GM18505 (cell line): Measurements from ENCODE around the gene ZNF778.

Source experiments
- ATAC-seq: cut with Tn5 transposase; IDR thresholded peaks from one replicate; pipeline ENCODE4 v1.9.1; 2021; ENCODE audit not compliant: unreplicated experiment
- POLR2A ChIP-seq: IDR thresholded peaks from 4 replicates; pipeline ENCODE4 v1.6.1; 2011; ENCODE audit warnings: borderline replicate concordance; ENCODE audit not compliant: insufficient read depth, insufficient read length; ENCODE audit errors: extremely low read depth

The ZNF778 gene

DNA sequence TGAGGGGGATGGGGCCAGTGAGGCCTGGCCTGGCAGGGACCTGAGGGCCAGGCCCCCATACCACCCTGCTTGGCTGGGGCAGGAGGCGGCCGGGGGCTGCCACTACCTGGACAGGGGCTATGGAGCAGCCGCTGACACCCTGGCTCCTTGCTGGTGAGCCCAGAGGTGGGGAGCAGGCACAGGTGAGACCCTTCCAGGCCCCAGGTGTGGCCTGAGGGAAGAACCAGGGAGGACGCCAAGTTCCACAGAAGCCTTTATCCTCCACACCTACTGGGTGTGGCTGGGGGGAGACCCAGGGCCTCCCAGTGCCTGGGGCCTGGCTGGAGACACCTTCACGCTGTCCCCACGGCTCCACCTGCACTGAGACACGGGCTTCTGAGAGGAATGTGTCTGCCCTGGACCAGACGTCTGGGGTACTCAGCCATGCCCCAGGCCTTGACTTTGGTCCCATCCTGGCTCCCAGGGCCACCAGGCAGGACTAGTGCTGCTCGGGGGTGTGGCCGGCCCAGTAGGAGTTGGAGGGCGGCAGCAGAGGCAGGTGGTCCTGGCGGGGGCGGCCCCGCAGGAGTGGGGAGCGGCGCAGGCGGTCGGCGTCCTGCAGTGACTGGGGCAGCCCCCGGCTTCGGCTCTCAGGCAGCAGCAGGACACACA lies 21.9 kb upstream of the ZNF778 start:
- TF ChIP-seq POLR2A: no peak
- no peak for ATAC-seq

DNA sequence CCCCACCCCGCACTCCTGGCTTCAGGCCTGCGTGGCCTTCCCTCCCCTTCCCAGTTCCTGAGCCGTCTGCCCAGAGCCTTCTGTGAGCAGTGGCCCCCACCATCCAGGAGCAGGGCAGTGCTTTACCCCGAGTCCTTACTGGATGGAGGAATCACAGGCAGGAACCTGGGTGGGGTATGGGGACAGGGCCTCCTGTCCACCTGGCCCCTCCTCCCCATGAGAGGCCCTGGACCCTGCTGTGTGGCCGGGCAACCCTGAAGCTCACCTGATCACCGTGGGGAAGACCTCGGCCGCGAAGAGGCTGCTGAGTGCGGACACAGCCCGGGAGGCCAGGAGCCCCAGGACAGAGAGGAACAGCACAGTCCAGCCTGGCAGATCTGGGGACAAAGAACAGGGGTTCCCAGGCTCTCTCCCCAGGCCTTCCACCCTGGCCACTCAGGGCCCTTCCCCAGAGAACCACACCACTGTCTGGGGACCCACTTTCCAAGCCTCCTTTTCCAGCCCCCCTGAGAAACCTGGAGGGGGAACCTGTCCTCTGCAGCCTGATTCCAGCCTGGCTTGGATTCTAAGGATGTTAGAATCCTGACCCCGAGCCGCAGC lies 20.4 kb upstream of the ZNF778 start:
- TF ChIP-seq POLR2A: no peak
- ATAC-seq: no peak

DNA sequence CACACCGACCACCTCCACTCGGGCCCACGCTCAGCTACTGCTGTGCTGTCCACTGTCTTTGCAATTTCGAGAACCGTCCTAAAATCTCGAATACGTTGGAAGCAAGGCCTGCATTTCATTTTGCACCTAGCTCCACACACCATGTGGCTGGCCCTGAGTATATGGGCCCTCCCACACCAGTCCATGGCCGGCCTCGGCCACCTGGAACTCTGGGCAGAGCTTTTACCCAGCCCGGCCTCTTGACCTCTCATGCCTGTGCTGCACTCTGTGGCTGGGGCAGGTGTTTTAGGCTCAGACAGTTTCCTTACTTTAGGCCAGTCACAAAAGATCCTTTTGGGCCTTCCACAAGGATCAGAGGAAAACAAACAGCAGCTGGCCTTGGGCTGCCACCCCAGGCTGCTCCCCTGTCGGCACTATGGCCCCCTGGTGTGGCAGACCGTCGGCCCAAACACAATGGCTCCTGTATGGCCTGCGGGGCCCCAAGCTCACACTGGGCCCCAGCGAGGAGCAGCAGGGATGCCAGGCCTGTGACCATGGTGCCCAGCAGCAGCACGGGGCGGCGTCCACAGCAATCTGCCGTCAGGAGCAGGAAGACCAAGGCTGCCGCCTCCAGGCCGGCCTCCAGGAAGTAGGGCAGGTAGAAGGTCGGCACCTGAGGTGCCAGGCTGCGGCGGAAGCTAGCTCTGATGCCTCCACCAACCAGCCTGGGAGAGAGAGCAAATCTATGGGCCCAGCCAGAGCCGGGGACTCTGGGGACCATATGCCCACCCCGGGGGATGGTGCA lies 19.7 kb upstream of the ZNF778 start:
- no peak for TF ChIP-seq POLR2A
- no peak for ATAC-seq

DNA sequence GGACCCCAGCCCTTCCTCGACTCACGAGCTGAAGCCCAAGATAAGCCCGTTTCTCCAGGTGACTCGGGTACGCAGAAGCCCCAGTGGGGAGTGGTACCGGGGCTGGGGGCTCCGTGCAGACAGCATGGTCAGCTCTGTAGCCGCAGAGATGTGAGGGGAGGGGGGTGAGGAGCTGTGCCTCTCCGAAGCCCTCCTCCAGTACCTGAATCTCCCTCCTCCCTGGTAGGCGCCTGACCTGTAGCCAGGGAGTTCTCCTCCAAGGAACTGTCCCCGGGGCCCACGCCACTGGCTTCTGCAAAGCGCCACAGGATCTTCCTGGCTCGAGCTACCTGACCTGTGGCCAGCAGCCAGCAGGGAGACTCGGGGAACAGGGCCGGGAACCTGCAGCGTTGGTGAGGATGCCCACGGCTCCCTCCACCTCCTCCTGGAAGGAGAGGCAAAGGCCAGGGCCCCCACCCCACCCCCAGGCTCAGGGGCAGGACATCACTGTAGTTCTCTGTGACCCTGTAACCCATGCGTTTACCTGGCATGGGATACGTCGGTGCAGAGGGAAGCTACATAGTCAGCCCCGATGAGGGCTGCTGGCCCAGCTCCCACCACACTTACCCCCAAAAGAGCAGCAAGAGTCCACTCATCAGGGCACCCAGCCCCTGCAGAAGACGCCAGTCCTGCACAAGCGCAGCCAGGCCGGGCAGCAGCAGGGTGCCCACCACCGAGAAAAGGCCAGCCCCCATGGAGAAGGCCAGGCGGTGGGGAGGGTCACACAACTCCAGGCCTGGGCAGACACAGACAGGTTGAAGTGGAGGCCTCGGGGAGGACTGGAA lies 18.9 kb upstream of the ZNF778 start:
- no peak for ATAC-seq
- no peak for TF ChIP-seq POLR2A

- no peak for ATAC-seq
- TF ChIP-seq POLR2A: no peak
Measured at GRCh38 chr16:89199241-89200123, 18.0 kb upstream of the ZNF778 start.

GRCh38 chr16:89200124-89200849 lies 17.2 kb upstream of the ZNF778 start, which contains the start of gene SLC22A31:
TSS of gene SLC22A31 (minus strand) at chr16:89200537. CDS start at chr16:89200501, 36 bp downstream.
- ATAC-seq: no peak
- no peak for TF ChIP-seq POLR2A

- no peak for ATAC-seq
- no peak for TF ChIP-seq POLR2A
Measured at GRCh38 chr16:89200850-89201411, 16.6 kb upstream of the ZNF778 start.

- no peak for ATAC-seq
- TF ChIP-seq POLR2A: no peak
Measured at GRCh38 chr16:89201439-89202377, 15.8 kb upstream of the ZNF778 start.

DNA sequence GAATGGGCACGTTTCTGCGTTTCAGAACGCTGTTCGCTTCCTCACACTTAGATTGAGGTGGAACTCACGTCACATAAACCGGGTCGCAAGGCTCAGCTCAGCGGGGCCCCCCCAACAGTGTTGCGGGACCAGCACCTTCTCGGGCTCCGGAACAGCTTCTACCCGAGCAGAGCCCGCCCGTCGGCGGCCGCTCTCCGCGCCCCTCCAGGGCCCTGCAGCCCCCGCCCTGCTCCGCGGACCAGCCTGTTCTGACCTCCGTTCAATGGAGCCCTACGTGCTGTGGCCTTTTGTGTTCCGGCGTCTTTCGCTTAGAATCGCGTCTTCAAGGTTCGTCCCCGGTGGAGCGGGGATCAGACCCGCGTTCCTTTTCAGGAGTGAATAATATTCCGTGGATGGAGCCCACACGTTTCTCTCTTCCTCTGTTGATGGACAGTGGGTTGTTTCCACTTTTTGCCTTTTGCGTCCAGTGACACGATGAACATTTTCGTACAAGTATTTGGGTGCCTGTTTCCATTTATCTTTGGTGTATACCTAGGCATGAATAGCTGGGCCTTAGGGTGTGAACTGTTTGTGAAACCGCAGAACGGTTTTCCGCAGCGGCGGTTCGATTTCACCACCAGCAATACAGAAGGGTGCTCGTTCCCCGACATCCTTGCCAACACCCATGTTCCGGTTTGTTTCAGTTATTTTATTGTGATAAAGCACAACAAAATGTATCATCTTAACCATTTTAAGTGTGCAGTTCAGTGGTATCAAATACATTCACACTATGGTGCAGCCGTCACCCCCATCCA lies 14.9 kb upstream of the ZNF778 start:
- no peak for ATAC-seq
- TF ChIP-seq POLR2A: no peak

DNA sequence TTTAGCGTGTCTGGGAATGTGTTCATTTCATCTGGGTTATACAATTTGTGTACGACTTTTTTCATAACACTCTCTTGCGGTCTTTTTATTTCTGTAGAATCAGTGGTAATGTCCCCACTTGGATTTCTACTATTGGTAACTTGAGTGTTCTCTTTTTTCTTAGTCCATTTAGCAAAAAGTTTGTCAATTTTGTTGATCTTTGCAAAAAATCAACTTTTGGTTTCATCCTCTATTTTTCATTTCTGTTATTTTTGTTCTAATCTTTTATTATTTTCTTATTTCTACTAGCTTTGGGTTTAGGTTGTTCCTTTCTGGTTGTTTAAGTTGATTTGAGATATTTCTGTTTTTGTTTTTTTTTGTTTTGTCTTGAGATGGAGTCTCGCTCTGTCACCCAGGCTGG lies 9.5 kb upstream of the ZNF778 start:
- no peak for ATAC-seq
- TF ChIP-seq POLR2A: no peak

DNA sequence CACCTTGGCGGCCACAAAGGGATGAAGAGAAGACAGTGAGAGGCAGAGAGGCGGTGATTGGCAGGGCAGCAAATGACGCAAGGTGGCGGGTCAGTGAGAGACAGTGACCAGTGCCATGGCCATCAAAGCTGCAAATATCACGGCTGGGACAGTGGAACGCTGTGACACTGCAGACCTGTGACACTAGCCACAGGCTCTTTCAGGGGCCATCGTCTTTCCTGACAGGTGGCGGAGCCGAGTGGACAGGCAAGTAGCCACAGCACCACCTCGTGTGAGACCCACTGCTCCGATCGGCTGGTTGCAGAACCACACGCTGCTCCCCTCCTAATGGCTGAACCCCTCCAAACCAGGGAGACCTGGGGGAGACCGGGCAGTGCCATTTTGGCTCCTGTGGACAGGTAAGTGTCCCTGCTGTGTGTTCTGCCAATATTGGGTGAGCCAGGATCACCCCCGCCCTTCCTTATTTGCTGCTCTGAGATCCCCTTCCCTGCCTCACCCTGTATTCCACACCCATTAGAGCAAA lies 7.9 kb upstream of the ZNF778 start:
- TF ChIP-seq POLR2A: no peak
- no peak for ATAC-seq
